Right lobe of liver (tissue), 6 donors: ENCODE results near the gene CDK11B. TPM values are rescaled to one million over a fixed set of nuclear protein-coding genes. Genes with fewer than 3 reads are reported as not detected.

Experiments used
- ATAC-seq, 4 donors: fragments of 200-7000 bp; cut with Tn5 transposase; one replicate each; pipeline ENCODE4 v1.9.1; 2020; ENCODE audit warnings: mild to moderate bottlenecking in 4 of 4, moderate library complexity in 4 of 4
- DNase-seq, 3 donors: peaks; one replicate each; pipeline ENCODE4 v3.0.0-alpha.2; 2020
- H3K27ac ChIP-seq, 3 donors: fragments of 200-600 bp; one replicate each; pipeline ENCODE4 v1.8.0; 2022
- H3K27me3 ChIP-seq, 2 donors: fragments of 200-600 bp; one replicate each; pipeline ENCODE4 v1.8.0; 2022
- H3K36me3 ChIP-seq, 4 donors: fragments of 200-600 bp; sonication (generic) in 1 of 4; one replicate each; pipeline versions ENCODE4 v1.5.1 to v1.8.0; 2017 to 2022; ENCODE audit warnings: control low read depth in 1 of 4
- H3K4me1 ChIP-seq, 4 donors: fragments of 200-600 bp; sonication (generic) in 1 of 4; one replicate each; pipeline versions ENCODE4 v1.5.1 to v1.8.0; 2017 to 2022; ENCODE audit warnings: control low read depth in 1 of 4
- H3K4me3 ChIP-seq, 3 donors: fragments of 200-600 bp; one replicate each; pipeline ENCODE4 v1.8.0; 2022
- H3K9me3 ChIP-seq, 4 donors: fragments of 200-600 bp; sonication (generic) in 1 of 4; one replicate each; pipeline versions ENCODE4 v1.5.1 to v1.8.0; 2017 to 2022; ENCODE audit warnings: control low read depth in 1 of 4
- POLR2A ChIP-seq: fragments of 450-650 bp; IDR thresholded peaks from one replicate; pipeline ENCODE4 v1.6.1; 2017; ENCODE audit warnings: antibody characterized with exemption, mild to moderate bottlenecking
- whole genome bisulfite sequencing: methylation state at CpG from one replicate; pipeline ENCODE4 v1.1.6; 2018; ENCODE audit warnings: low coverage, low lambda C conversion rate; ENCODE audit not compliant: insufficient coverage; ENCODE audit errors: missing lambda C conversion rate; 5-methylcytosine and 5-hydroxymethylcytosine counted together
- intact Hi-C, 2 donors: fragments of 100-400 bp; cut with DNase I; formaldehyde crosslinking; loops; one replicate each; pipeline versions ENCODE4 v1.11.2 to v1.14.1; 2022
- total RNA-seq, 6 experiments: library from RNA; depleted of rRNA in 2 of 6; stranded (reverse); fragments of >200 nt in 2 of 6; fragmentation: NEBNext Ultra II Directional in 3 of 6; extraction: Animal tissue kit (Norgen Biotek cat#: 25700) in 3 of 6; gene quantifications; one replicate each; pipeline versions ENCODE4 v1.1.0 to v1.2.4, GENCODE V29; 2016 to 2023
- TF ChIP-seq, protein P1 (sequence below), 4 donors: fragments of 200-600 bp in 3 of 4; fragments of 450-650 bp in 1 of 4; IDR thresholded peaks; one replicate each; pipeline versions ENCODE4 v1.5.1 to v1.8.0; 2016 to 2022; ENCODE audit warnings: antibody characterized with exemption in 4 of 4, mild to moderate bottlenecking in 2 of 4
- donor health status: DM: no; HTN: yes; CAD: no.
- donor health status: DM: no; HTN: no; CAD: no.
- donor health status: DM: no; HTN: no; CAD: no.
- donor health status: DM: no; HTN: yes; CAD: no.
- donor health status: DM: no; HTN: yes; CAD: no.

Gene CDK11B
- total RNA-seq, 6 experiments from 2014 or later, result 8.0 to 11.8 (median 9.5) TPM

DNA sequence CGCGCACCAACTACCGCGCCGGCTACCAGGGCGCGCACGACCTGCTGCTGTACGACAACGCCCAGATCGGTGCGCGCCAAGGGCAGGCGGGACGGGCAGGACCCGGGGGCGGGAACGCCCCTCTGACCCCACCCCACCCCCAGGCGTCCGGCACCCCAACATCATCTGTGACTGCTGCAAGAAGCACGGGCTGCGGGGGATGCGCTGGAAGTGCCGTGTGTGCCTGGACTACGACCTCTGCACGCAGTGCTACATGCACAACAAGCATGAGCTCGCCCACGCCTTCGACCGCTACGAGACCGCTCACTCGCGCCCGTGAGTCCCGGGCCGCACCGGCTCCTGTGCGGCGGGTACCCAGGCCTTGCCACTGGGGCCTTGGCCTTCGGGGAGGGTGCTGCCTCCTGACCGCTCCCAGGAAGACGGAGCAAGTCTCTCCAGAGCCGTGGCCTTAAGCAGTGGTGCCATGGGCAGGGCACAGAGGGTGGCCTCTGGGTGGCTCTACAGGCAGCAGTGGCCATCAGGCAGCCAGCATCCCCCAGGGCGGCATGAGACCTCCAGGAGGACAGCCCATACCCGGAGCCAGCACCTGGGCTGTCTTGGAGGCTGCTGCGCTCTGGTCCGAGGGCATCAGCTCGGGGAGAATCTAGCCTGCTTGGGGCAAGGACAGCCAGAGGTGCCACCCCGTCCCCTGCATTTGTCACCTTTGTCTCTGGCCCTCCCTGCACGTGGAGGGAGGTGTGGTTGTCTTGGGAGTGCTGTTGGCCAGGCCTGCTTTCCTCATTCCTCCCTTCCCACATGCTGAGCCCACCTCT lies 35.0 kb downstream of the CDK11B start:
- Histone ChIP-seq H3K9me3 (no peaks in the 10 kb centered on the region), H3K36me3 (peaks cover 0 to 4% (median 2%) of the 10 kb centered on the region in 4 donors), H3K27me3 (no peaks in the 10 kb centered on the region), H3K4me1 (no peaks in the 10 kb centered on the region), H3K27ac (no peak overlapping the region), H3K4me3 (no peak overlapping the region)
- intact Hi-C loops, result loop anchor here in 1 of 2 donors (10.0 kb wide), 1 partner anchor 51 kb away; no protein-coding TSS in a partner anchor
- TF ChIP-seq, protein P1, sequence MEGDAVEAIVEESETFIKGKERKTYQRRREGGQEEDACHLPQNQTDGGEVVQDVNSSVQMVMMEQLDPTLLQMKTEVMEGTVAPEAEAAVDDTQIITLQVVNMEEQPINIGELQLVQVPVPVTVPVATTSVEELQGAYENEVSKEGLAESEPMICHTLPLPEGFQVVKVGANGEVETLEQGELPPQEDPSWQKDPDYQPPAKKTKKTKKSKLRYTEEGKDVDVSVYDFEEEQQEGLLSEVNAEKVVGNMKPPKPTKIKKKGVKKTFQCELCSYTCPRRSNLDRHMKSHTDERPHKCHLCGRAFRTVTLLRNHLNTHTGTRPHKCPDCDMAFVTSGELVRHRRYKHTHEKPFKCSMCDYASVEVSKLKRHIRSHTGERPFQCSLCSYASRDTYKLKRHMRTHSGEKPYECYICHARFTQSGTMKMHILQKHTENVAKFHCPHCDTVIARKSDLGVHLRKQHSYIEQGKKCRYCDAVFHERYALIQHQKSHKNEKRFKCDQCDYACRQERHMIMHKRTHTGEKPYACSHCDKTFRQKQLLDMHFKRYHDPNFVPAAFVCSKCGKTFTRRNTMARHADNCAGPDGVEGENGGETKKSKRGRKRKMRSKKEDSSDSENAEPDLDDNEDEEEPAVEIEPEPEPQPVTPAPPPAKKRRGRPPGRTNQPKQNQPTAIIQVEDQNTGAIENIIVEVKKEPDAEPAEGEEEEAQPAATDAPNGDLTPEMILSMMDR (IDR thresholded peaks at IDR 0.05), result no peak
- no peak for TF ChIP-seq POLR2A
- no CpG with 5 or more reads among the region's 51 CpGs for WGBS
- ATAC-seq (no peak), DNase-seq (peak in 2 of 3 donors; percentile 9 to 56)

DNA sequence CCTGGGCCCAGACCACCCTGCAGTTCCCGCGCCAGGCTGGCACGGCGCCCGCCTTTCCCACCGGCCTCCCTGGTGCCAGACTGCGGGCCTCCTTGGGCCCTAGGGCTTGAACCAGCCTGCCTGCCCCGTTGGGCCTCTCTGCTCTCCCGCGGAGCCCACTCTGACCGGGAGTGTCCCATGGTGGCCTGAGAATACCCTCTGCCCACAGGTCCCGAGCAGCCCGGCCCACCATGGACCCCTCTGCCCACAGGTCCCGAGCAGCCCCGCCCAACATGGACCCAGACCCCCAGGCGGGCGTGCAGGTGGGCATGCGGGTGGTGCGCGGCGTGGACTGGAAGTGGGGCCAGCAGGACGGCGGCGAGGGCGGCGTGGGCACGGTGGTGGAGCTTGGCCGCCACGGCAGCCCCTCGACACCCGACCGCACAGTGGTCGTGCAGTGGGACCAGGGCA lies 35.6 kb downstream of the CDK11B start:
- peak in 1 of 3 donors; percentile 47 for DNase-seq

DNA sequence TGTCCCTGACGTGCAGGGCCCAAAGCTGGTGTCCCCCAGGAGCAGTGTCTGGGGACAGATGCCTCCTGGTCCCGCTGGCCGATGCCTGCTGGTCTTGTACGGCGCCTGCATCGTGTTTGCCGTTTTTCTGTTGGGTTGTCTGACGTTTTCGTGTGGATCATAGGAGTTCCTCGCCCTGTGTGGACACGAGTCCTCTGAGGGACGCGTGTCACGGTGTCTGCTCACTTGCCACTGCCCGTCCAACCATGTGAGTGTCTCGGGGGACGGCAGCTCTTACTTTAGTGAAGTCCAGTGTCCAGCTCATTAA lies 36.1 kb downstream of the CDK11B start:
- H3K9me3 ChIP-seq, result no peaks in the 10 kb centered on the region
- TF ChIP-seq, protein P1 (IDR thresholded peaks at IDR 0.05), result no peak
- TF ChIP-seq POLR2A, result no peak
- ATAC-seq (no peak), DNase-seq (peak in 1 of 3 donors; percentile 47)
- no peaks in the 10 kb centered on the region for H3K4me1 ChIP-seq
- H3K27me3 ChIP-seq, result no peaks in the 10 kb centered on the region
- intact Hi-C loops, result loop anchor here in 1 of 2 donors (10.0 kb wide), 1 partner anchor 52 kb away; no protein-coding TSS in a partner anchor
- peaks cover 0 to 4% (median 0%) of the 10 kb centered on the region in 4 donors for H3K36me3 ChIP-seq
- H3K4me3 ChIP-seq, result no peak overlapping the region
- 91% methylated on average over 10 of the region's 17 CpGs for WGBS
- H3K27ac ChIP-seq, result no peak overlapping the region

More for the DNA sequence above, 35.6 kb downstream of the CDK11B start:
- Histone ChIP-seq H3K27ac (no peak overlapping the region), H3K4me3 (no peak overlapping the region), H3K9me3 (no peaks in the 10 kb centered on the region), H3K27me3 (no peaks in the 10 kb centered on the region), H3K4me1 (no peaks in the 10 kb centered on the region), H3K36me3 (peaks cover 0 to 4% (median under 1%) of the 10 kb centered on the region in 4 donors)
- TF ChIP-seq, protein P1 (IDR thresholded peaks at IDR 0.05), result no peak
- no peak for TF ChIP-seq POLR2A
- intact Hi-C loops, result loop anchor here in 1 of 2 donors (10.0 kb wide), 1 partner anchor 52 kb away; no protein-coding TSS in a partner anchor
- 80% methylated on average over 1 of the region's 33 CpGs for WGBS
- ATAC-seq, result no peak

DNA sequence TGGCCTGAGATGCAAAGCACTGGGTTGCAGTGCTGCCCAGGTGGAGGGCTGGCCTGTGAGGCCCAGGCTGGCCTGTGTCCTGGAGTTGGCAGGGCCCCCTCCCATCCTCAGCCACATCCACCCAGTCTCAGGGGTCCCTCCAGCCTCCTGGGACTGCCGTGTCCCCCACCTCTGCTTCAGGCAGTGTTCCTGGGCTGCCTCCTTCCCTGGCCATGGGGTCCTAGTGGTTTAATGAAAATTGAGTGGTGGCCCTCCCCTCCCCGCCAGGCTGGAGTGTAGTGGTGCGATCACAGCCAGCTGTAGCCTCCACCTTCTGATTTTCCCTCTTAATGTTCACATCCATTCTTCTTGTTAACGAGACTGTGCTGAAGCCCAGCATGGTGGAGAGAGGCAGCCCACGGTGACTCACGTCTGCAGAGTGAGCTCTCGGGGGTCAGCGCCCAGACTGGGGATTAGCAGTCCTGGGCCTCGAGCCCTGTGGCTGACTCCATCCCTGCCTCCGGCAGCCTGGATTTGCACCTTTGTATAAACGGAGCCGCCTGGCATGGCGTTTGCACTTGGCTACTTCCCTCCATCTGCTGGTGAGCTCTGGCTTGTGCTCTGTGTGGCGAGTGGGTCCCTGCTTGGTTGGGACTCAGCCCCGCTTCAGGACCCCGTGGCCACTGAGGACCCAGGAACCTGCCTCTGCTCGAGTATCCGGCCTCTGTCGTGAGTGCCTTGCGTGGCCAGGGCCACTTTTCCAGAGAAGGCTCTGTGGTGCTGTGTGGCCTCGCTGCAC lies 36.6 kb downstream of the CDK11B start:
- no peak overlapping the region for H3K4me3 ChIP-seq
- ATAC-seq, result no peak
- H3K27ac ChIP-seq, result no peak overlapping the region
- H3K9me3 ChIP-seq, result no peaks in the 10 kb centered on the region
- WGBS, result no CpG with 5 or more reads among the region's 21 CpGs
- intact Hi-C loops, result loop anchor here in 1 of 2 donors (10.0 kb wide), 1 partner anchor 53 kb away; no protein-coding TSS in a partner anchor
- DNase-seq, result peak in 1 of 3 donors; percentile 45
- H3K4me1 ChIP-seq, result peaks cover 0 to 3% (median under 1%) of the 10 kb centered on the region in 4 donors
- no peaks in the 10 kb centered on the region for H3K27me3 ChIP-seq
- TF ChIP-seq POLR2A, result no peak
- TF ChIP-seq, protein P1 (IDR thresholded peaks at IDR 0.05), result no peak
- H3K36me3 ChIP-seq, result peaks cover 0 to 4% (median 0%) of the 10 kb centered on the region in 4 donors
